ENCODE measurements around the gene CDC25B.

Gene CDC25B

GRCh38 chr20:3755814-3756480 lies 40.2 kb upstream of the CDC25B start:
- no peak for DNase-seq (ENCODE audit: low read depth)
- no peak for TF ChIP-seq CTCF (IDR thresholded peaks at IDR 0.05; ENCODE audit: insufficient read depth, low read depth, low read length, missing control alignments)
- no peak overlapping the region for H3K4me3 ChIP-seq (ENCODE audit: low read depth, low read length)

GRCh38 chr20:3757268-3757667 lies 38.8 kb upstream of the CDC25B start:
- H3K4me3 ChIP-seq (ENCODE audit: low read depth, low read length), result no peak overlapping the region
- DNase-seq (ENCODE audit: low read depth), result no peak
- TF ChIP-seq CTCF (IDR thresholded peaks at IDR 0.05; ENCODE audit: insufficient read depth, low read depth, low read length, missing control alignments), result no peak

GRCh38 chr20:3758566-3758965 lies 37.5 kb upstream of the CDC25B start:
- no peak for DNase-seq (ENCODE audit: low read depth)
- no peak overlapping the region for H3K4me3 ChIP-seq (ENCODE audit: low read depth, low read length)
- TF ChIP-seq CTCF (IDR thresholded peaks at IDR 0.05; ENCODE audit: insufficient read depth, low read depth, low read length, missing control alignments), result no peak

GRCh38 chr20:3759316-3759823 lies 36.7 kb upstream of the CDC25B start:
- DNase-seq (ENCODE audit: low read depth), result no peak
- no peak overlapping the region for H3K4me3 ChIP-seq (ENCODE audit: low read depth, low read length)
- no peak for TF ChIP-seq CTCF (IDR thresholded peaks at IDR 0.05; ENCODE audit: insufficient read depth, low read depth, low read length, missing control alignments)

GRCh38 chr20:3759884-3760283 lies 36.2 kb upstream of the CDC25B start:
- H3K4me3 ChIP-seq (ENCODE audit: low read depth, low read length), result no peak overlapping the region
- no peak for DNase-seq (ENCODE audit: low read depth)
- no peak for TF ChIP-seq CTCF (IDR thresholded peaks at IDR 0.05; ENCODE audit: insufficient read depth, low read depth, low read length, missing control alignments)

DNA sequence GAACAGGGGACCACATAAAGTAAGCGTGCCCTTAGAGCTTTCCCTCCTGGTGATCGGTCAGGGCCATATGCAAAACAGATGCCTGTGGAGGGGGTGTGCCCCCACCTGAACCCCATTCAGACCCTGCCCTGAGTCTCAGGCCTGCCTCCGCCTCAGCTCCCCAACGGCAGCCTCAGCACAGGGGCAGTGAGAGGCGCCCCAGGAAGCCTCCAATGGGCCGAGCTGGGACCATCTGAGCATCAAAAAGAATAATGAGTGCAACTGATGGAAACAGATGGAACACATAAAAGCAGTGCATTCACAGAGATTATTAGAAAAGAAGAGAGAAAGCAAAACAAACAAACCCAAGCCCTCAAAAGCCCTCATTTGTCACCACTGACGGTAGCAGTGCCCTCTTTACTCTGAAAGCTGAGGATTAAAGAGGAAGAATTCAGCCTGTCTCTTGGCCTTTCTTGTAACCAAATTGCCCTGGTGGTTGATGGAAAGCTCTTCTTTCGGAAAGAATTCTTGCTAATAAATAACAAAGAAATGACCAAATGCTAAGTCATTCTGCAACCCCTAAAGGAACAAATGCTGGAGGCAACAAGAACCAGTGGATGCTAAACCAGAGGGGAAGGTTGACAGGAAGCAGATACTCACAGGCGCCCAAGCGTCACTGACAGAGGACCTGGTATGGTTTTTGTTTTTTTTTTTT lies 35.3 kb upstream of the CDC25B start:
- no peak for DNase-seq (ENCODE audit: low read depth)
- TF ChIP-seq CTCF (IDR thresholded peaks at IDR 0.05; ENCODE audit: insufficient read depth, low read depth, low read length, missing control alignments), result no peak
- H3K4me3 ChIP-seq (ENCODE audit: low read depth, low read length), result no peak overlapping the region

Measured in GM12865 (cell line).